H4 (cell line): ENCODE data around the gene HSPG2. TPM values are rescaled to one million over a fixed set of nuclear protein-coding genes. Genes with fewer than 3 reads are reported as not detected.
"Not testable (repeated sequence)": the region's sequence is repeated elsewhere in the genome, so short reads cannot be mapped to it uniquely, and the experiment has no call there.

ENCODE experiments used
- DNase-seq: peaks from one replicate; pipeline ENCODE4 v3.0.0-alpha.2; 2015; ENCODE audit warnings: low spot score
- total RNA-seq: library from RNA; depleted of rRNA; stranded (reverse); fragments of >200 nt; shearing (Covaris generic); gene quantifications from 2 replicates; pipeline ENCODE4 v1.2.3, GENCODE V29; 2014

HSPG2 gene
- total RNA-seq, 1 experiment from 2014 or later, result 8.9 TPM

GRCh38 chr1:21843996-21844395 lies 93.1 kb downstream of the HSPG2 start:
- no peak for DNase-seq

- DNase-seq, result no peak
Measured at GRCh38 chr1:21843208-21843607, 93.9 kb downstream of the HSPG2 start.

- no peak for DNase-seq
Measured at GRCh38 chr1:21842606-21843162, 94.4 kb downstream of the HSPG2 start.

GRCh38 chr1:21841852-21842466 lies 95.2 kb downstream of the HSPG2 start:
- no peak for DNase-seq

- DNase-seq, result no peak
Measured at GRCh38 chr1:21840981-21841380, 96.1 kb downstream of the HSPG2 start.

GRCh38 chr1:21839337-21840037 lies 97.6 kb downstream of the HSPG2 start:
- no peak for DNase-seq

- DNase-seq, result no peak
Measured at GRCh38 chr1:21838359-21839157, 98.6 kb downstream of the HSPG2 start.

- no peak for DNase-seq
Measured at GRCh38 chr1:21837476-21837875, 99.6 kb downstream of the HSPG2 start.

- DNase-seq, result no peak
Measured at GRCh38 chr1:21836729-21837128, 100.4 kb downstream of the HSPG2 start.

- DNase-seq, result no peak
Measured at GRCh38 chr1:21836010-21836409, 101.1 kb downstream of the HSPG2 start.

GRCh38 chr1:21834666-21835065 lies 102.4 kb downstream of the HSPG2 start:
- DNase-seq, result no peak

- no peak for DNase-seq
Measured at GRCh38 chr1:21834094-21834493, 103.0 kb downstream of the HSPG2 start.

- no peak for DNase-seq
Measured at GRCh38 chr1:21833392-21833976, 103.6 kb downstream of the HSPG2 start.

- no peak for DNase-seq
Measured at GRCh38 chr1:21831454-21831970, 105.6 kb downstream of the HSPG2 start.

GRCh38 chr1:21830792-21831453 lies 106.2 kb downstream of the HSPG2 start:
- DNase-seq, result no peak

- no peak for DNase-seq
Measured at GRCh38 chr1:21829294-21829693, 107.8 kb downstream of the HSPG2 start.

GRCh38 chr1:21828506-21829210 lies 108.5 kb downstream of the HSPG2 start:
- DNase-seq, result no peak

- no peak for DNase-seq
Measured at GRCh38 chr1:21828075-21828474, 109.0 kb downstream of the HSPG2 start.

- no peak for DNase-seq
Measured at GRCh38 chr1:21827141-21827679, 109.9 kb downstream of the HSPG2 start.

GRCh38 chr1:21826694-21827093 lies 110.4 kb downstream of the HSPG2 start:
- DNase-seq, result not testable (repeated sequence)
